T47D (cell line): Measurements from ENCODE around the gene DPY19L3.
"Not testable (repeated sequence)": the region's sequence is repeated elsewhere in the genome, so short reads cannot be mapped to it uniquely, and the experiment has no call there.

ENCODE experiments used
- DNase-seq, 2 experiments: peaks; one replicate each; pipeline versions ENCODE4 v3.0.0 to v3.0.0-alpha.2; 2011 to 2012; ENCODE audit warnings: low read depth in 1 of 2, low spot score in 1 of 2
- JUND ChIP-seq: IDR thresholded peaks from 2 replicates; pipeline ENCODE4 v1.6.1; 2012; ENCODE audit warnings: low read depth
- in situ Hi-C: cut with HindIII; loops from 2 replicates; pipeline ENCODE4 v1.10.0; 2016; ENCODE audit warnings: low sequenced_read_pairs, low pct_unique_long_range_greater_than_20kb

DPY19L3 gene

DNA sequence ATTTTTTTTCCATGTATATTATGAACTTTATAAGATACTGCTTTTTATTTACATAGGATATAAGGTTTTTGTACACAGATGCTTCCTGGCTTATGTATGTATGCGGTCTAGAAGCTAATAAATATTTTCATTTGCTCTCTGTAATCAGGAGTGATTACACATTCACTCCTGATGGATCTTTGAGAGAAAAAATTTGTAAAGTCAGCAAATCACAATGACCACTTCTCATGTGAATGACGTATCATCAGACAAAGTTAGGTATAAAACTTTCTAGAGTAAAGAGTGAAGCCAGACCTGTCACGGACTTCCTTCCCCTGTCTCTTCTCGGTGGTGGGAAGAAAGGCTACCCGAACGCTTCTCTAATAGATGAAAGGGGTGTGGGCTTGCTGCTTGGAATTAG lies 31.1 kb downstream of the DPY19L3 start:
- TF ChIP-seq JUND = no peak
- in situ Hi-C loops = no loop called here
- DNase-seq = no peak

- in situ Hi-C loops = no loop called here
- TF ChIP-seq JUND = no peak
- no peak for DNase-seq
These were observed 31.5 kb downstream of the DPY19L3 start for GRCh38 chr19:32437096-32437495.

DNA sequence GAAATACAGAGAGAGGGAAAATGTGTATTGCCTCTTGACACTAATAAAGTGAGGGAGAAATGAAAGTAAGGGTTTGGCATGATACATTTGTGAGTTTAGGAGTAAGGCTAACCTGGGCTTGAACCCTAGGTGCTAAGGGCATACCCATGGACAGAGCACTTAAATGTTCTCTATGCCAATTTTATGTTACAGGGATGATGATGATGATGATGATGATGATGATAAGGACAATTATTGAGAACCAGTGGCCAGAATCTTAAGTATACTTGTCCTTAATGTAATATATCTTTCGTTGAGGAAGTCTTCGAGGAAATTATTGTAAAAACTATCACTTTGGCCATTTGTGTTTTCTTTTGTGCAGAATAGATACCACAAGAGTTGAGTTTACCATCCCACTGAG lies 33.2 kb downstream of the DPY19L3 start:
- DNase-seq = no peak
- in situ Hi-C loops = no loop called here
- TF ChIP-seq JUND = no peak

- in situ Hi-C loops = no loop called here
- DNase-seq = no peak
- TF ChIP-seq JUND = no peak
These were observed 37.1 kb downstream of the DPY19L3 start for GRCh38 chr19:32442650-32443049.

GRCh38 chr19:32447534-32447933 lies 42.0 kb downstream of the DPY19L3 start:
- in situ Hi-C loops, DNase-seq: not testable (repeated sequence)

DNA sequence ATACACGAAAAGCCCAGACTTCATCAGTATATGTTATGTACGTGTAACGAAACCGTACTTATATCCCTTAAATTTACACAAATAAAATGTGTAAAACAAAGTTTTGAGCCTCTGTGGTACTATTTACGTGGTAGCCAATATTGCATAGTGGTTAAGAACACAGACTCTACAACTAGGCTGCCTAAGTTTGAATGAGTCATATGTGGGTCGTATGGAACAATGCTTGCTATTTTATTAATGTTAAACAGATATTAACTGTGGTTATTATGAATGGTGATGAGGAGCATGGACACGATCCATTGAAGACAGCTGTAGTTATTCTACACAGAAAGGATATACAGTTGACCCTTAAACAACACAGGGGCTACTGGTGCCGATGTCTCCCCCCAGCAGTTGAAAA lies 42.5 kb downstream of the DPY19L3 start:
- TF ChIP-seq JUND = no peak
- in situ Hi-C loops = no loop called here
- DNase-seq = no peak

DNA sequence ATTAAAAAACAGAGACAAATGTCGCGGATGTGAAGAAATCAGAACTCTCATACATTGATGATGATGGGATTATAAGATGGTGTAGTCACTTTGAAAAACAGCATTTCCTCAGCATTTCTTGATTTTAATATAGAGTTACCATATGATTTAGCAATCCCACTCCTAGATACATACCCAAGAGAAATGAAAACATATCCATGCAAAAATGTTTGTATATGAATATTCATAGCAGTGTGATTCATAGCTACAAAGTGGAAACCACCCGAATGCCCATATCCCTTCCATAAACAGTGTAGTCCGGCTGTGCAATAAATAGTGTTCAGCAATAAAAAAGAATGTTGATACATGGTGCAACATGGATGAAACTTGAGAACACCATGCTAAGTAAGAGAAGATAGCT lies 44.6 kb downstream of the DPY19L3 start:
- in situ Hi-C loops = no loop called here
- no peak for DNase-seq
- TF ChIP-seq JUND = no peak

GRCh38 chr19:32453736-32454135 lies 48.2 kb downstream of the DPY19L3 start:
- in situ Hi-C loops = no loop called here
- no peak for DNase-seq
- no peak for TF ChIP-seq JUND

- no peak for TF ChIP-seq JUND
- no peak for DNase-seq
- in situ Hi-C loops = no loop called here
These were observed 50.8 kb downstream of the DPY19L3 start for GRCh38 chr19:32456406-32456805.

GRCh38 chr19:32457571-32458158 lies 52.1 kb downstream of the DPY19L3 start:
- TF ChIP-seq JUND = no peak
- in situ Hi-C loops = no loop called here
- DNase-seq = no peak

DNA sequence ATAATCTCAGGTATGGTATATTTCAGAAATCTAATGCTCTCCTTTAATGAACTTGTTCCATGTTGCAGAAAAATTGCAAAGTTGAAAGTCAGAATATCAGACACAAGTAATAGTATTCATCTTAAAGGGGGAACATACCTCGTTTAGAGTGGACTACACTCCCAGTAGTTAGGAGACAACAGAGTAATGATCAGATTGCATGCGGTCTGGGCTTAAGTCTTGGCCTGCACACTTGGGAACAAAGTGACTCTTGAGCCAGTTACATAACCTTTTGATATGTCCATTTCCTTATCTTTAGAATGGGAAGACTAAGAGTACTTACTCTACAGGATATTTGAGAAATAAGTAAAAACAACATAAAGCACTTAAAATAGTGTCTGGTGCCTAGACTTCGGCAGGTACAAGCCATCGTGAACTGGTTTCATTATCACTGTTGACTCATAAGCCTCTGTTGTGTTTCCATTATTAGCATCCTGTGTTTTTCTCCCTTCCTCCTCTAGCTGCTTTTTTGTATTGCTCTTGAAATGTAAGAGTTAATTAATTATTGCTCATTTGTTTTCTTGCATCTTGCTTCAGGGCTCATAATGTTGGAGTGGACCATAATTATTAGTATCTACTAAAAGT lies 53.0 kb downstream of the DPY19L3 start:
- DNase-seq = no peak

DNA sequence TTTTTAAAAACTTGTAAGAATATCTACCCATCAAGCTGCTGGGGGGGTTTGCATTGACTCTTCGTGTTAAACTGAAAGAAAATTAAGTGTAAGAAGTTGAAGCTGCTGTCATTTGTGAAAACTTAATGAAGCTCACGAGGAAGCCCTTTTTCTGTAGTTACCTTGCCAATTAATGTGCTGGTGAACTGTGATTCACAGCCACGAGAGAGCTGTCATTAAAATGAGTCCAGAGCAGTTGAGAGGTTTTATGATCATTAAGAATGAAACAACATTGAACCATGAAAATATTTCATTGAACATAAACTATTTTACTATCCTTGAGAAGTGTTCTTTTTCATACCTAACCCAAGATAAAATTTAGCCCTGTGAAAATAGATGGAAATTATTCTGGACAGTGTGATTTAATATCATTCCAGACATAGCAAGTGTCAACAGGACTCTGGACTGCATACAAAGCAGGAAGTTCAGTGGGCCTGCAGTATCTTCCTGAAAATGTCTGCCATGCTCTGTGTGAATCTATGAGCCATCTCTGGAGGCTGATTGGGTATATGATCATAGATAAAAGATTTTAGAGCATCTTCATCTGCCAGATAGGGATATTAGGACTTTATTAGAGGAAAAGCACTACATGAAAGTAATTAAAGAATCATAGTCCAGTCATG lies 53.8 kb downstream of the DPY19L3 start:
- TF ChIP-seq JUND = no peak
- in situ Hi-C loops = no loop called here
- no peak for DNase-seq

More for the DNA sequence above, 53.0 kb downstream of the DPY19L3 start:
- no peak for TF ChIP-seq JUND
- in situ Hi-C loops = no loop called here

DNA sequence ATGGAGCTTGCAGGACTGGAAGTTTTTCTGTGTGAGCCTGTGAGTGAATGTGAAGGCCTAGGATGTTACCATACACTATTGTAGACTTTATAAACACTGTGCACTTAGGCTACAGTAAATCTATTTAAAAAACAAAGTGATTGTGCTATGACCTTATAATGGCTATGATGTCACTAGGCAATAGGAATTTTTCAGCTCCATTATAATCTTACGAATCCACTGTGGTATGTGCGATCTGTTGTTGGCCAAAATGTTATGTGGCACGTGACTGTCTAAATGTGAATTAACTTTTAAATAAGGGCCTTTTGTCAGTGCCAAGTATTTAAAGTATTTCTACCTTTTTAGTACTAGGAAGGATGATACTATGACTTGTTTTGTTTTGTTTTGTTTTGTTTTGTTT lies 54.9 kb downstream of the DPY19L3 start:
- no peak for TF ChIP-seq JUND
- no peak for DNase-seq

More for the DNA sequence above, 54.9 kb downstream of the DPY19L3 start:
- in situ Hi-C loops = no loop called here
